IMR-90 (cell line): ENCODE measurements around the gene THOP1. TPM values are rescaled to one million over a fixed set of nuclear protein-coding genes. Genes with fewer than 3 reads are reported as not detected.

ENCODE experiments used
- ATAC-seq: fragments of 200-7000 bp; cut with Tn5 transposase; 2 replicates; pipeline ENCODE4 v1.9.1; 2020; ENCODE audit warnings: low read depth, mild to moderate bottlenecking, moderate library complexity
- BruUV-seq: library from RNA; stranded (reverse); fragments of 400-500 nt; replicated peaks from 2 replicates; lab custom pipeline; 2021; lab: Mats Ljungman, UMichigan
- CTCF ChIA-PET: fragments of 300-600 bp; formaldehyde crosslinking; extraction: SDS; loops from one replicate; lab custom pipeline; 2021; ENCODE audit warnings: antibody characterized with exemption; lab: Yijun Ruan, JAX
- POLR2A ChIA-PET: fragments of 300-600 bp; sonication (Branson Sonifier 250); formaldehyde crosslinking; loops from one replicate; lab custom pipeline; 2022; ENCODE audit warnings: antibody characterized with exemption; ENCODE audit not compliant: unreplicated experiment; lab: Charles Lee
- DNase-seq: peaks from one replicate; pipeline ENCODE4 v3.0.0; 2013
- H2AFZ ChIP-seq: replicated peaks from 2 replicates; pipeline ENCODE3; 2013; ENCODE audit warnings: low read length, mild to moderate bottlenecking; ENCODE audit not compliant: poor library complexity
- H2AK5ac ChIP-seq: 2 replicates; pipeline ENCODE4 v1.6.1; 2013; ENCODE audit warnings: low read depth, low read length, inconsistent platforms
- H2AK9ac ChIP-seq: replicated peaks from 2 replicates; pipeline ENCODE3; 2013; ENCODE audit warnings: mild to moderate bottlenecking, low read depth, low read length, moderate library complexity; ENCODE audit not compliant: poor library complexity
- H2BK120ac ChIP-seq: 2 replicates; pipeline ENCODE4 v1.6.1; 2013; ENCODE audit warnings: low read depth, low read length, inconsistent platforms
- H2BK15ac ChIP-seq: 3 replicates; pipeline ENCODE4 v1.6.1; 2013; ENCODE audit warnings: low read depth, low read length, inconsistent platforms
- H2BK20ac ChIP-seq: 2 replicates; pipeline ENCODE4 v1.6.1; 2013; ENCODE audit warnings: low read depth, mild to moderate bottlenecking, inconsistent platforms, low read length, moderate library complexity
- H2BK5ac ChIP-seq: 2 replicates; pipeline ENCODE4 v1.6.1; 2013; ENCODE audit warnings: mild to moderate bottlenecking, low read depth, low read length, inconsistent platforms; ENCODE audit not compliant: poor library complexity, severe bottlenecking
- H3K14ac ChIP-seq: replicated peaks from 2 replicates; pipeline ENCODE4 v1.6.1; 2013; ENCODE audit warnings: low read depth, low read length, inconsistent platforms
- H3K18ac ChIP-seq: 2 replicates; pipeline ENCODE4 v1.6.1; 2013; ENCODE audit warnings: low read depth, low read length, control low read depth
- H3K23ac ChIP-seq: 2 replicates; pipeline ENCODE4 v1.6.1; 2013; ENCODE audit warnings: low read depth, low read length, inconsistent platforms
- H3K27ac ChIP-seq: 2 replicates; pipeline ENCODE4 v1.5.1; 2013; ENCODE audit warnings: mild to moderate bottlenecking, control low read depth, low read length; ENCODE audit not compliant: insufficient read depth
- H3K27me3 ChIP-seq: 2 replicates; pipeline ENCODE4 v1.6.1; 2013; ENCODE audit warnings: low read length; ENCODE audit not compliant: control insufficient read depth, insufficient read depth
- H3K36me3 ChIP-seq: 2 replicates; pipeline ENCODE4 v1.6.1; 2013; ENCODE audit warnings: low read length, mixed read lengths; ENCODE audit not compliant: control insufficient read depth, insufficient read depth
- H3K4ac ChIP-seq: 2 replicates; pipeline ENCODE4 v1.6.1; 2013; ENCODE audit warnings: low read depth, low read length, inconsistent platforms
- H3K4me1 ChIP-seq: 2 replicates; pipeline ENCODE4 v1.6.1; 2013; ENCODE audit warnings: low read length, mixed read lengths; ENCODE audit not compliant: control insufficient read depth, insufficient read depth
- H3K4me2 ChIP-seq: 2 replicates; pipeline ENCODE4 v1.6.1; 2013; ENCODE audit warnings: low read depth, mild to moderate bottlenecking, control low read depth, low read length, moderate library complexity
- H3K4me3 ChIP-seq: 2 replicates; pipeline ENCODE4 v1.5.1; 2013; ENCODE audit warnings: low read depth, mild to moderate bottlenecking, control low read depth, low read length, moderate library complexity; ENCODE audit not compliant: insufficient read depth
- H3K56ac ChIP-seq: 2 replicates; pipeline ENCODE4 v1.6.1; 2013; ENCODE audit warnings: low read length, inconsistent platforms; ENCODE audit not compliant: insufficient read depth; ENCODE audit errors: extremely low read depth
- H3K79me1 ChIP-seq, 2 experiments: 2 replicates each; pipeline ENCODE4 v1.6.1; 2013; ENCODE audit warnings: low read length in 2 of 2, inconsistent platforms in 1 of 2, low read depth in 1 of 2
- H3K9ac ChIP-seq: 2 replicates; pipeline ENCODE4 v1.6.1; 2013; ENCODE audit warnings: low read depth, low read length, control low read depth
- H3K9me1 ChIP-seq: 2 replicates; pipeline ENCODE4 v1.6.1; 2013; ENCODE audit warnings: low read length, inconsistent platforms; ENCODE audit not compliant: insufficient read depth
- H3K9me3 ChIP-seq: 2 replicates; pipeline ENCODE4 v1.6.1; 2013; ENCODE audit warnings: low read length; ENCODE audit not compliant: control insufficient read depth, insufficient read depth
- H4K20me1 ChIP-seq: 2 replicates; pipeline ENCODE4 v1.6.1; 2013; ENCODE audit warnings: low read length, inconsistent platforms; ENCODE audit not compliant: insufficient read depth
- H4K5ac ChIP-seq: 2 replicates; pipeline ENCODE4 v1.6.1; 2013; ENCODE audit warnings: mild to moderate bottlenecking, low read depth, low read length, control low read depth
- H4K8ac ChIP-seq, 2 experiments: 2 replicates each; pipeline ENCODE4 v1.6.1; 2013; ENCODE audit warnings: low read depth in 2 of 2, low read length in 2 of 2, control low read depth in 1 of 2, inconsistent platforms in 1 of 2
- H4K91ac ChIP-seq: 2 replicates; pipeline ENCODE4 v1.6.1; 2013; ENCODE audit warnings: low read depth, low read length, inconsistent platforms; ENCODE audit not compliant: insufficient read depth
- SMC3 ChIP-seq: fragments of 150-350 bp; IDR thresholded peaks from 2 replicates; pipeline ENCODE4 v1.6.1; 2016; ENCODE audit warnings: low read depth, mild to moderate bottlenecking, antibody characterized with exemption, low read length, moderate library complexity
- WGBS, 2 experiments: methylation state at CpG; one replicate each; pipeline versions ENCODE4 v1.1.5 to v1.1.7; 2013; ENCODE audit warnings: missing lambda C conversion rate in 2 of 2; ENCODE audit not compliant: insufficient read length in 1 of 2; ENCODE audit errors: extremely low coverage in 2 of 2; 5-methylcytosine and 5-hydroxymethylcytosine counted together
- dilution Hi-C: fragments of 300-500 bp; cut with HindIII; formaldehyde crosslinking; loops from one replicate; pipeline ENCODE4 v1.14.3; 2018; ENCODE audit warnings: low sequenced_read_pairs; ENCODE audit not compliant: unreplicated experiment
- in situ Hi-C: fragments of 300-500 bp; cut with MboI; formaldehyde crosslinking; loops from 3 replicates; pipeline ENCODE4 v1.14.3; 2019; ENCODE audit warnings: low sequenced_read_pairs, inconsistent platforms, mixed read lengths
- intact Hi-C: fragments of 100-400 bp; cut with micrococcal nuclease; formaldehyde crosslinking; loops from 2 replicates; pipeline ENCODE4 v1.10.0; 2022
- polyA plus RNA-seq, 3 experiments: library from polyadenylated mRNA; depleted of rRNA; stranded (reverse); fragments of >200 nt; gene quantifications; 2 replicates each; pipeline ENCODE4 v1.2.3, GENCODE V29; 2012; ENCODE audit warnings: low replicate concordance in 1 of 3
- total RNA-seq: library from RNA; depleted of rRNA; stranded (reverse); fragments of >200 nt; gene quantifications from 2 replicates; pipeline ENCODE4 v1.2.3, GENCODE V29; 2012

Gene THOP1
- total and polyA plus RNA-seq, 2 of the 4 experiments (the other 2 are of a cell fraction), result 57.5 to 91.9 TPM

GRCh38 chr19:2854849-2855248 lies 69.5 kb downstream of the THOP1 start:
- H3K9me1 ChIP-seq, result no peaks in the 10 kb centered on the region
- no peak overlapping the region for H4K8ac ChIP-seq
- no peak for TF ChIP-seq SMC3
- H3K36me3 ChIP-seq, result peaks cover 41% of the 10 kb centered on the region
- ChIA-PET CTCF (no interaction called here), POLR2A (no interaction called here)
- WGBS, 2 experiments, result no CpG with 5 or more reads among the region's 3 CpGs
- no TSS peak for BruUV-seq
- no peak overlapping the region for H2BK15ac ChIP-seq
- no peak overlapping the region for H3K23ac ChIP-seq
- no peak overlapping the region for H2BK5ac ChIP-seq
- in situ Hi-C loops, result no loop called here
- H3K4me1 ChIP-seq, result no peaks in the 10 kb centered on the region
- no peaks in the 10 kb centered on the region for H3K27me3 ChIP-seq
- H3K4ac ChIP-seq, result no peak overlapping the region
- dilution Hi-C loops, result no loop called here
- H2AK9ac ChIP-seq, result no peak overlapping the region
- H2BK20ac ChIP-seq, result no peak overlapping the region
- intact Hi-C loops, result no loop called here
- ATAC-seq (no peak), DNase-seq (no peak)
- H3K9ac ChIP-seq, result no peak overlapping the region
- H2BK120ac ChIP-seq, result no peak overlapping the region
- peaks cover 3 to 9% of the 10 kb centered on the region in 2 experiments; a peak in 1 of 4 replicates for H3K79me1 ChIP-seq
- no peak overlapping the region for H3K14ac ChIP-seq
- no peak overlapping the region for H3K4me2 ChIP-seq
- H3K56ac ChIP-seq, result no peak overlapping the region
- peaks cover 96% of the 10 kb centered on the region for H3K9me3 ChIP-seq
- no peak overlapping the region for H3K4me3 ChIP-seq
- H2AK5ac ChIP-seq, result no peak overlapping the region
- no peak overlapping the region for H4K5ac ChIP-seq
- H4K20me1 ChIP-seq, result no peaks in the 10 kb centered on the region
- no peak overlapping the region for H2AFZ ChIP-seq
- H4K91ac ChIP-seq, result no peak overlapping the region
- no peak overlapping the region for H3K27ac ChIP-seq
- H3K18ac ChIP-seq, result no peak overlapping the region
